K562 (cell line): ENCODE data around the gene MEF2B. TPM values are rescaled to one million over a fixed set of nuclear protein-coding genes. Genes with fewer than 3 reads are reported as not detected.
A peak's percentile ranks its signal among the peaks of the same experiment; 100 is the strongest.

Experiments
- ARID2 ChIP-seq: fragments of 450-650 bp; IDR thresholded peaks from 2 replicates; pipeline ENCODE4 v1.6.1; 2017; ENCODE audit warnings: antibody characterized with exemption, mild to moderate bottlenecking
- ARNT ChIP-seq, 2 experiments: fragments of 450-650 bp; IDR thresholded peaks; 2 replicates each; pipeline ENCODE4 v1.6.1; 2016; ENCODE audit warnings: mild to moderate bottlenecking in 1 of 2
- BRD9 ChIP-seq: fragments of 450-650 bp; IDR thresholded peaks from 2 replicates; pipeline ENCODE4 v1.6.1; 2018; ENCODE audit warnings: low read depth; ENCODE audit not compliant: partially characterized antibody
- BRF2 ChIP-seq: IDR thresholded peaks from 3 replicates; pipeline ENCODE4 v1.6.1; 2011; ENCODE audit warnings: borderline replicate concordance, mild to moderate bottlenecking; ENCODE audit not compliant: insufficient read length, insufficient read depth
- EHMT2 ChIP-seq: fragments of 450-650 bp; IDR thresholded peaks from 2 replicates; pipeline ENCODE4 v1.6.1; 2018; ENCODE audit warnings: antibody characterized with exemption
- MYNN ChIP-seq, 2 experiments: sonication (generic); formaldehyde crosslinking in 1 of 2; IDR thresholded peaks; 2 replicates each; pipeline versions ENCODE4 v1.5.0 to v1.6.1; 2016 to 2020; ENCODE audit warnings: antibody characterized with exemption in 1 of 2, missing genetic modification reagents in 1 of 2
- NFE2L1 ChIP-seq: fragments of 450-650 bp; IDR thresholded peaks from 2 replicates; pipeline ENCODE4 v1.6.1; 2016; ENCODE audit warnings: missing genetic modification characterization, low read depth, mild to moderate bottlenecking, missing compliant biosample characterization, moderate library complexity, borderline replicate concordance
- NR3C1 ChIP-seq: sonication (generic); formaldehyde crosslinking; IDR thresholded peaks from 2 replicates; pipeline ENCODE4 v1.8.1; 2022; ENCODE audit warnings: missing genetic modification reagents
- PHB ChIP-seq: fragments of 250-450 bp; sonication (Bioruptor Pico); IDR thresholded peaks from 2 replicates; pipeline ENCODE4 v1.5.0; 2021
- PHB2 ChIP-seq: fragments of 450-650 bp; IDR thresholded peaks from 2 replicates; pipeline ENCODE4 v1.6.1; 2017; ENCODE audit warnings: low read depth
- PKNOX1 ChIP-seq: fragments of 450-650 bp; IDR thresholded peaks from 2 replicates; pipeline ENCODE4 v1.6.1; 2016
- POLR2G ChIP-seq: fragments of 200-400 bp; formaldehyde crosslinking; IDR thresholded peaks from 2 replicates; pipeline ENCODE4 v1.6.1; 2017; ENCODE audit warnings: low read depth, mild to moderate bottlenecking, antibody characterized with exemption, low read length, moderate library complexity
- SMARCA4 ChIP-seq: fragments of 450-650 bp; IDR thresholded peaks from 2 replicates; pipeline ENCODE4 v1.6.1; 2016
- TAF9B ChIP-seq: fragments of 450-650 bp; IDR thresholded peaks from 2 replicates; pipeline ENCODE4 v1.6.1; 2018; ENCODE audit warnings: mild to moderate bottlenecking; ENCODE audit not compliant: partially characterized antibody
- ZBTB11 ChIP-seq, 3 experiments: fragments of 200-800 bp in 1 of 3; fragments of 250-450 bp in 1 of 3; fragments of 450-650 bp in 1 of 3; sonication (Bioruptor Pico) in 1 of 3; sonication (Bioruptor generic) in 1 of 3; formaldehyde crosslinking in 1 of 3; IDR thresholded peaks; 2 replicates each; pipeline versions ENCODE4 v1.6.1 to v1.8.0; 2016 to 2022; ENCODE audit warnings: mild to moderate bottlenecking in 2 of 3, missing genetic modification characterization in 2 of 3, missing compliant biosample characterization in 1 of 3, moderate library complexity in 1 of 3
- ZNF121 ChIP-seq: sonication (generic); formaldehyde crosslinking; conservative IDR thresholded peaks from 2 replicates; pipeline ENCODE4 v1.8.0; 2022; ENCODE audit warnings: missing genetic modification reagents
- ZNF140 ChIP-seq: fragments of 250-450 bp; sonication (Bioruptor Pico); IDR thresholded peaks from 2 replicates; pipeline ENCODE4 v1.8.0; 2021; ENCODE audit warnings: moderate library complexity, mild to moderate bottlenecking, inconsistent platforms
- ZNF224 ChIP-seq: sonication (generic); formaldehyde crosslinking; IDR thresholded peaks from 2 replicates; pipeline ENCODE4 v1.8.0; 2022; ENCODE audit warnings: mild to moderate bottlenecking, missing genetic modification reagents
- ZNF280A ChIP-seq: fragments of 450-650 bp; IDR thresholded peaks from 2 replicates; pipeline ENCODE4 v1.6.1; 2018; ENCODE audit warnings: mild to moderate bottlenecking, low read depth; ENCODE audit not compliant: partially characterized antibody
- ZNF778 ChIP-seq: fragments of 450-650 bp; formaldehyde crosslinking; IDR thresholded peaks from 2 replicates; pipeline ENCODE4 v1.4.0; 2020; ENCODE audit warnings: mild to moderate bottlenecking, moderate library complexity
- polyA plus RNA-seq, 8 experiments: library from polyadenylated mRNA; depleted of rRNA in 4 of 8; stranded (reverse) in 5 of 8; unstranded in 3 of 8; fragments of >200 nt; fragmentation: Nextera tagmentation in 2 of 8; fragmentation: Illumina TruSeq in 1 of 8; extraction: Ambion mirVana in 2 of 8; extraction: Trizol in 1 of 8; gene quantifications; 2 replicates each; pipeline versions ENCODE4 v1.2.1 to v1.2.3, GENCODE V29; 2011 to 2014; ENCODE audit warnings: inconsistent platforms in 1 of 8, missing spikeins in 1 of 8
- total RNA-seq, 7 experiments: library from RNA; depleted of rRNA in 6 of 7; stranded (reverse); fragments of >200 nt in 6 of 7; fragmentation: Illumina TruSeq in 2 of 7; extraction: Trizol in 2 of 7; gene quantifications; 2 replicates each; pipeline versions ENCODE4 v1.2.1 to v1.2.3, GENCODE V29; 2011 to 2021; ENCODE audit warnings: low replicate concordance in 1 of 7

The MEF2B gene
- total and polyA plus RNA-seq, 9 of the 15 experiments (the other 6 are each of a cell fraction or from before 2014, with no cell fraction given) = 0.14 to 1.9 (median 0.71) TPM; not detected in 3

- no peak for TF ChIP-seq PHB2
- TF ChIP-seq BRD9 = no peak
- TF ChIP-seq ZNF280A = no peak
- TF ChIP-seq ZNF224 = no peak
- no peak for TF ChIP-seq NR3C1 (CRISPR knock-in tag)
- TF ChIP-seq NFE2L1 (tag) = no peak
- no peak for TF ChIP-seq SMARCA4
- TF ChIP-seq PKNOX1 = no peak
- no peak for TF ChIP-seq BRF2
- TF ChIP-seq ZNF121 (CRISPR knock-in tag) = no peak
- no peak for TF ChIP-seq EHMT2
- TF ChIP-seq MYNN (IDR thresholded peaks at IDR 0.05) = peak; percentile 50; the same call in 1 of the 2 replicates
- TF ChIP-seq MYNN (CRISPR knock-in tag; IDR thresholded peaks at IDR 0.05) = no peak
- no peak for TF ChIP-seq PHB
- TF ChIP-seq ZNF778 (CRISPR knock-in tag) = no peak
- TF ChIP-seq POLR2G = peak; percentile 77
- TF ChIP-seq ZBTB11 (CRISPR knock-in tag; IDR thresholded peaks at IDR 0.05) = no peak
- TF ChIP-seq ARNT (IDR thresholded peaks at IDR 0.05) = no peak
- no peak for TF ChIP-seq ARID2
- no peak for TF ChIP-seq ZNF140 (CRISPR knock-in tag)
- TF ChIP-seq TAF9B = no peak
Observed at GRCh38 chr19:19105365-19106055, 64.6 kb downstream of the MEF2B start (continued).
